ENCODE measurements around the gene NRIP1. TPM values are rescaled to one million over a fixed set of nuclear protein-coding genes. Genes with fewer than 3 reads are reported as not detected.

The NRIP1 gene
- total RNA-seq, 1 experiment from 2014 or later, result 29.6 TPM

DNA sequence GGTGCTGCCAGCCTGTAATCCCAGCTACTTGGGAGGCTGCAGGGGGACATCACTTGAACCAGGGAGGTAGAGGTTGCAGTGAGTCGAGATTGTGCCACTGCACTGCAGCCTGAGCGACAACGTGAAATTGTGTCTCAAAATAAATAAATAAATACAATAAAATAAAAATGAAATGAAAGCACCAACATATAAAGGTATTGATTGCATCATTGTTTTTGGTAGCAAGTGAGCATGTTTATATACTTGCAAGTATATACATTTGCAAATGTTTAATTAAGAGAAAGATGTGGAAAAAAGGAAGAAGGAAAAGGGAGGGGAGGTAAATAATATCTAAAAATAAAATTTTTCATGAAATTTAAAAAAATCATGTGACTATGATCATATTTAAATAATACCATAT lies 32.8 kb upstream of the NRIP1 start:
- Histone ChIP-seq H3K4me1 (ENCODE audit: control insufficient read depth in 1 of 2, insufficient read depth in 2 of 2, low read length in 2 of 2) (no peaks in the 10 kb centered on the region), H3K4me2 (ENCODE audit: low read length) (no peak overlapping the region), H2AFZ (ENCODE audit: low read depth, low read length, poor library complexity, severe bottlenecking) (no peak overlapping the region), H4K20me1 (ENCODE audit: insufficient read depth) (no peaks in the 10 kb centered on the region), H3K4me3 (replicated peaks in 1 of 2; ENCODE audit: low read depth in 1 of 2, low read length in 2 of 2) (no peak overlapping the region), H3K27me3 (ENCODE audit: insufficient read depth, low read length) (no peaks in the 10 kb centered on the region), H3K36me3 (ENCODE audit: control insufficient read depth in 1 of 2, insufficient read depth in 2 of 2, low read length in 2 of 2) (no peaks in the 10 kb centered on the region), H3K79me2 (ENCODE audit: insufficient read depth, low read length) (no peaks in the 10 kb centered on the region), H3K9ac (ENCODE audit: low read length) (no peak overlapping the region), H3K9me3 (ENCODE audit: control insufficient read depth in 1 of 2, insufficient read depth in 1 of 2, low read depth in 1 of 2, low read length in 2 of 2) (peaks cover 0 to 3% of the 10 kb centered on the region in 2 experiments; a peak in 1 of 4 replicates), H3K9me2 (ENCODE audit: insufficient read depth) (no peaks in the 10 kb centered on the region), H3K27ac (ENCODE audit: low read depth, low read length) (no peak overlapping the region)
- ChIA-PET RAD21 (ENCODE audit: low non-redundant PET in 1 of 2, low total read pairs in 2 of 2, uncharacterized antibody in 2 of 2, unreplicated experiment in 2 of 2) (no interaction called here), POLR2A (no interaction called here), CTCF (no interaction called here)
- BruUV-seq (replicated peaks), result no TSS peak
- TF ChIP-seq SIN3A (IDR thresholded peaks at IDR 0.05; ENCODE audit: low read depth) (no peak), CBX3 (IDR thresholded peaks at IDR 0.05; ENCODE audit: low read depth) (no peak), FOSL1 (IDR thresholded peaks at IDR 0.05; ENCODE audit: low read depth) (no peak), YY1 (IDR thresholded peaks at IDR 0.05; ENCODE audit: extremely low read depth, insufficient replicate concordance, low read depth, low read length) (no peak)
- intact Hi-C loops (cut with micrococcal nuclease), result no loop called here
- DNase-seq (ENCODE audit: low read depth, low spot score) (no peak), ATAC-seq (no peak)

GRCh38 chr21:15096146-15096545 lies 31.3 kb upstream of the NRIP1 start:
- H3K9me3 ChIP-seq (ENCODE audit: control insufficient read depth in 1 of 2, insufficient read depth in 1 of 2, low read depth in 1 of 2, low read length in 2 of 2), result 0 out of 4 replicates have a peak, but pooled peaks cover 0 to 3% of the 10 kb centered on the region in 2 experiments
- H3K4me2 ChIP-seq (ENCODE audit: low read length), result no peak overlapping the region
- no peaks in the 10 kb centered on the region for H3K36me3 ChIP-seq (ENCODE audit: control insufficient read depth in 1 of 2, insufficient read depth in 2 of 2, low read length in 2 of 2)
- no peak overlapping the region for H3K4me3 ChIP-seq (replicated peaks in 1 of 2; ENCODE audit: low read depth in 1 of 2, low read length in 2 of 2)
- DNase-seq (ENCODE audit: low read depth, low spot score), result no peak
- POLR2A ChIA-PET, result no interaction called here
- CTCF ChIA-PET, result no interaction called here
- BruUV-seq (replicated peaks), result no TSS peak
- no peaks in the 10 kb centered on the region for H3K4me1 ChIP-seq (ENCODE audit: control insufficient read depth in 1 of 2, insufficient read depth in 2 of 2, low read length in 2 of 2)
- H3K9me2 ChIP-seq (ENCODE audit: insufficient read depth), result no peaks in the 10 kb centered on the region
- H3K79me2 ChIP-seq (ENCODE audit: insufficient read depth, low read length), result no peaks in the 10 kb centered on the region
- no peak overlapping the region for H3K9ac ChIP-seq (ENCODE audit: low read length)
- RAD21 ChIA-PET (ENCODE audit: low non-redundant PET in 1 of 2, low total read pairs in 2 of 2, uncharacterized antibody in 2 of 2, unreplicated experiment in 2 of 2), result no interaction called here
- H3K27ac ChIP-seq (ENCODE audit: low read depth, low read length), result no peak overlapping the region
- H3K27me3 ChIP-seq (ENCODE audit: insufficient read depth, low read length), result no peaks in the 10 kb centered on the region
- intact Hi-C loops (cut with micrococcal nuclease), result no loop called here
- no peak overlapping the region for H2AFZ ChIP-seq (ENCODE audit: low read depth, low read length, poor library complexity, severe bottlenecking)
- ATAC-seq, result no peak
- no peaks in the 10 kb centered on the region for H4K20me1 ChIP-seq (ENCODE audit: insufficient read depth)
- TF ChIP-seq ZBTB33 (IDR thresholded peaks at IDR 0.05; ENCODE audit: extremely low read depth, insufficient replicate concordance, low read length) (no peak), TCF7L2 (IDR thresholded peaks at IDR 0.05; ENCODE audit: borderline replicate concordance, extremely low read depth, insufficient read depth, insufficient read length) (no peak), EZH2phosphoT487 (IDR thresholded peaks at IDR 0.05; ENCODE audit: borderline replicate concordance) (no peak), ZFX (IDR thresholded peaks at IDR 0.05) (no peak), RAD21 (IDR thresholded peaks at IDR 0.05; ENCODE audit: low read depth) (no peak), SIN3A (IDR thresholded peaks at IDR 0.05; ENCODE audit: low read depth) (no peak), SRF (IDR thresholded peaks at IDR 0.05; ENCODE audit: low read depth) (no peak), POLR2AphosphoS5 (IDR thresholded peaks at IDR 0.05; ENCODE audit: low read depth, low read length) (no peak), REST (IDR thresholded peaks at IDR 0.05; ENCODE audit: low read depth) (no peak), CBX3 (IDR thresholded peaks at IDR 0.05; ENCODE audit: low read depth) (no peak)
- TF ChIP-seq, protein P1, sequence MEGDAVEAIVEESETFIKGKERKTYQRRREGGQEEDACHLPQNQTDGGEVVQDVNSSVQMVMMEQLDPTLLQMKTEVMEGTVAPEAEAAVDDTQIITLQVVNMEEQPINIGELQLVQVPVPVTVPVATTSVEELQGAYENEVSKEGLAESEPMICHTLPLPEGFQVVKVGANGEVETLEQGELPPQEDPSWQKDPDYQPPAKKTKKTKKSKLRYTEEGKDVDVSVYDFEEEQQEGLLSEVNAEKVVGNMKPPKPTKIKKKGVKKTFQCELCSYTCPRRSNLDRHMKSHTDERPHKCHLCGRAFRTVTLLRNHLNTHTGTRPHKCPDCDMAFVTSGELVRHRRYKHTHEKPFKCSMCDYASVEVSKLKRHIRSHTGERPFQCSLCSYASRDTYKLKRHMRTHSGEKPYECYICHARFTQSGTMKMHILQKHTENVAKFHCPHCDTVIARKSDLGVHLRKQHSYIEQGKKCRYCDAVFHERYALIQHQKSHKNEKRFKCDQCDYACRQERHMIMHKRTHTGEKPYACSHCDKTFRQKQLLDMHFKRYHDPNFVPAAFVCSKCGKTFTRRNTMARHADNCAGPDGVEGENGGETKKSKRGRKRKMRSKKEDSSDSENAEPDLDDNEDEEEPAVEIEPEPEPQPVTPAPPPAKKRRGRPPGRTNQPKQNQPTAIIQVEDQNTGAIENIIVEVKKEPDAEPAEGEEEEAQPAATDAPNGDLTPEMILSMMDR (IDR thresholded peaks at IDR 0.05 in 2 of 3, conservative IDR thresholded peaks at IDR 0.05 in 1 of 3; ENCODE audit: borderline replicate concordance in 1 of 3, insufficient read depth in 1 of 3, low read depth in 2 of 3, low read length in 2 of 3), result no peak

Measured in HCT116 (cell line).